NK-92 treated with Interleukin-12 subunit alpha and Interleukin-12 subunit beta, amount 100 ng/mL, for 24 hours (cell line): Measurements from ENCODE around the gene PEX11A.
"Not testable (repeated sequence)": the region's sequence is repeated elsewhere in the genome, so short reads cannot be mapped to it uniquely, and the experiment has no call there.

Source experiments
- DNase-seq: peaks from one replicate; lab custom pipeline; 2025; lab: John Stamatoyannopoulos, UW

The PEX11A gene, protein sequence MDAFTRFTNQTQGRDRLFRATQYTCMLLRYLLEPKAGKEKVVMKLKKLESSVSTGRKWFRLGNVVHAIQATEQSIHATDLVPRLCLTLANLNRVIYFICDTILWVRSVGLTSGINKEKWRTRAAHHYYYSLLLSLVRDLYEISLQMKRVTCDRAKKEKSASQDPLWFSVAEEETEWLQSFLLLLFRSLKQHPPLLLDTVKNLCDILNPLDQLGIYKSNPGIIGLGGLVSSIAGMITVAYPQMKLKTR

DNA sequence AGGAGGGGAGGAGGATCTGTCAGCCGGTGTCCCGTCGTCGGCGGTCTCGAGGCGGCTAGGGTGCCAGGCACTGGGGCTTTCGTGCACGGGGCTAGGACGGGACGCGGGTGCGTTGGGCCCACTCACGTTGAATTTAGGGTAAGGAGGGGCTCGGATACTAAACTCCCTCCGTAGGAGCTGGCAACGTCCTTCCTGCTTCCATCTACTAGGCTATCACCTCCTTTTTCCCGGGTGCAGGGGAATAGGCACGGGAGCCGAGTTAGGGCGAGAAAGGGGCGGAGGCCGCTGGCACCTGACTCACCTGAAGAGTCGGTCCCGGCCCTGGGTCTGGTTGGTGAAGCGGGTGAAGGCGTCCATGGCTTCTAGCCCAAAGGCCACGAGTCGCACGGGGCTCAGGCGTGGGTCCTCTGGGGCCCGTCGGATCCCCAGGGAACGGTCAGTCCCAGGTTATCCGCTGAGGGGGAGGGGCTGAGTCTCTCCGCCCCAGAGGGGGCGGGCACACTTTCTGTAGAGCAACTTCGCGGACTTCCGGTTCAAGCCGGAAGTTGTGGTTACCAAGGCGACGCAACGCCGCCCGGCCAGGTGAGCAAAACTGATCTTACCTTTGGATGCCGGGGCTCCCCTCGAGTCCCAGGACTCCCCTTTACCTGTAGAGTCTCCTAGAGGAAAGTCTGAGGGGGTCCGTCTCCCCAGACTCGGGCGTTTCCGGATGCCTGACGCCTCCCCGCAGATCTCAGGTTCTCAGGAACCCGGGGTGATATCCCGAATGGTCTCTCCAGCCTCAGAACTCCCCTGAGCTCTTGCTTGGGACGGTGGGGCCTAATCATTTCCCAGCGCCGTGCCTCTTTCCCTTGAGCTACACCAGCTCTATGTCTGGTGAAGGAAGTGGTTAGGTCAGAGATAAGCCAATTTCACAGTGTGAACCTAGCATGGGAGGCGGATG is at the start of gene PEX11A, which contains the start of gene WDR93:
Gene PEX11A (minus strand): TSS at position 479 of the 943 bp plus-strand sequence. CDS start 122 bp downstream, at position 357.
Gene WDR93 (plus strand): TSS at position 536 of the 943 bp plus-strand sequence. CDS start 10,936 bp downstream, outside the sequence.
- peak; percentile 13 for DNase-seq

DNA sequence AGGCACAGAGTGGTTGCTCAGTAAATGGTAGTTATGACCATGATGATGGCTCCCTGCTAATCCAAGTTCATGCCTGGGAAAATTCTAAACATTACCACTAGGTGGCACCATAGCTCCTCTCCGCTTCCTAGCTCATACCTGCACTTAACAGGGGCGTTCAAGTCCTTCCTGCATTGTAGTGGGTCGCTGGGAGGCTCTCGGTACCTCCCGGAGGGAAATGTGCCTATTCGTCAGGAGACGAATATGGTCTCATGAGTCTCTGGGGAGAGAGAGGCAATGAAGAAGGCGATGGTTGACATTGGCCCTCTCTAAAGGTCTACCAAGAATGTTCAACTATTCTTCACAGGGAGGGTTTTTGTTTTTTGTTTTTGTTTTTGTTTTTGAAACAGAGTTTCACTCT is 49.6 kb upstream of the PEX11A start:
- DNase-seq = peak; percentile 50

DNA sequence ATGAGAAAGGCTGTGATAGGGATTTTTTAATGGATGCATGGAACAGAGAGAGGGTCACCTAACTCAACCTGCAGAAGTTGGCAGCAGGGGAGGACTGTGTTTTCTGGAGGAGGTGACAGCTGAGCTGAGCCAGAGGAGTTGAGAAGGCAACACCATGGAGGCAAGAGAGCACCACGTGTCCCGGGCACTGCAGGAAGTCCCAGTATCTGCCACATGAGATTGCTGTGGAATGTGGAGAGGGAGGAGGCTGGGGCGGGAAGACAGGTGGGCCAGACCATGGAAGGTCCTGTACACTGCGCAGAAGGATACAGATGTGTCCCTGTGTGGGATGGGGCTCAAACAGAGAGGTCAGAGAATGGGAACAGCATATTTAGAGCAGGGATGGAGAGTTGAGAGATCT is 45.2 kb upstream of the PEX11A start:
- DNase-seq = no peak

DNA sequence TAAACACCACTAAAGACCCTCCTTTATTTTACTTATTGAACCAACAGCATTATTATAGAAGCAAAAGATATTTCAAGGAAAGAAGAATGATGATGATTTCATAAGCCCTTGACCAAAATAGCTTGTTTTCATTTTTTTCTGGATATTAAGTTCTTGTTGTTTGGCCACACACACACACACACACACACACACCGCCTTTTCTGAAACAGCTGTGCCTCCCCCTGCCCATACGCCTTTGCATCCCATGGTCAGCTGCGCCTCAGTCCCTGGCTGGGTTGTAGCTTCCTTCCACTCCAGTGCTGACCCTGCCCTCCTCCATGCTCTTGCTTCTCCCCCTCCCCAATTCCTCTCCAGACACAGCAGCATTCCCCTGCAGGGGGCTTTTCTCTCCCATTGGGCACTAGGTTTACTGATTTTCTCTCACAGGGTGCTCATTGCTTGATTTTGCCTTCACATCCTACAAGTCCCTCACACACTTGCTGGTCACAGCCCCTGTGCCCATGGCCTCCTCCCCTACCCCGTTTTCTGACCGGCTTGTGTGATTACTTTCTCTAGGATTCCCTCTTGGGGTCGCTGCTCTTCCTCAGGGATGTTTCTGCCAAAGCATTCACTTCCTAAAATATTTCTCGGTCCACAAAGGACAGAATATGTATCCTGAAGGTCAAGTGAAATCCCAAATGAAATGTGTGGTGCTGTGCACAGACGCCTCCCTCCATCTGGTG is 42.1 kb upstream of the PEX11A start:
- DNase-seq = no peak

DNA sequence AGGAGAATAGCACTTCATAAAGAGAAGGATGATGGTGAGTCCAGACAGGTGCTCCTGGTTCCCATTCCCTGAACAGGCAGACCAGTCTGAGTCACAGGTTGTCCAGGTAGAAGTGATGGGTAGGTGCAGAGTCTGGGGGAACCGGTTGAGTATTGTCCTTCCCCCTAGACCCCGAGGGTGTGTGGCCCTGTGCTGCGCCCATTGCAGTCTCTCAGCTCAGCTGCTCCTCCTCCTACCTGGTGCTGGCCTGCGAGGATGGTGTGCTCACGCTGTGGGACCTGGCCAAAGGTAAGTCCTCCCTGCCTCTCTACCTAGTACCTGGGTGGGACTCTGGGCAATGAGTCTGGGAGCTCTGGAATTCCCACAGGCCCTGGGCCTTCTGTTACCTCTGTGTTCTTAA is 40.7 kb upstream of the PEX11A start:
- no peak for DNase-seq

DNA sequence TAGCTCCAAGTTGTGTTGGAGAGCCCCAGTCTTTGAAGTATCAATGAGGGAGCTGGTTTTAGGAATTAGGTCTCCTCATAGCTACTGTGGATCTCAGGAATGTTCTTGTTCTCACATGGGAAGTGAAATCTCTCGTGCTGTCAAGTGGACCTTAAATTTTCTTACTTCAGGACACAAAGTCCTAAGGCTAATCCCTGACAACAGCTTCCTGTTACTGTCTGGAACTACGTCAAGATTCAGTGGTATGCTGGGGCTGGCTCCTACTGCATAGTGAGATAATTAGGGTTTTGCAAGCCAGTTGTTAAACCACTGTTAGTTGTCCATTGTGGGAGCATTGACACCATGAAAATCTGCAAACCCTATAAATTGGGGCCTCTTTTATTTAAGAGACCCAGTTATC is 37.7 kb upstream of the PEX11A start:
- DNase-seq = no peak

DNA sequence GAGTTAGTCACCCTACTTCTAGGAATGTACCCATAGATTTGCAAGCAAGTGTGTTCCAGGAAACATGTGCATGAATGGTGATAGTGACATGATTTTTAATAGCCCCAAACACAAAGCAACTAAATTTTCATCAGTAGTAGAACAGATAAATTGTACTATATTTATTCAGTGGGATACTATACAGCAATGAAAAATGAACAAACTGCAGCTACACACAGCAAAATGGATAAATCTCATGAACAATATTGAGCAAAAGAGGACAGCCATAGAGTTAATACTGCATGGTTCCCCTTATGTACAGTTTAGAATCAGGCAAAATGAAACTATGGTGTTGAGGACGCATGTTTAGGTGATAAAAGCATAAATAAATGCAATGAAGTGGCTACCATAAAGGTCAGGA is 34.5 kb upstream of the PEX11A start:
- no peak for DNase-seq

DNA sequence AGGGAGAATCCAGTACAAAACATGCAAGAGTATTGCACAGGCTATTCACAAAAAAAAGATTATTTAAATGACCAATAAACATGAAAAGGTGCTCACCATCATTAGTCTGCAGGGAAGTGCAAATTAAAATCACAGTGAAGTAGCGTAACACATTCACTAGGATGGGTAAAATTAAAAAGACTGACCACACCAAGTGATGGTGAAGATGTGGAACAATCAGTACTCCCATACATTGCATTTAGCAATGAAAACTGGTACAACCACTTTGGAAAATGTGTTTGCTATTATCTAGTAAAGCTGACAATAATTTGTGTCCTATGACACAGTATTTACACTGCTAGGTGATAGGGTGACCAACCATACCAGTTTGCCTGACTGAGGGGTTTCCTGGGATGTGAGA is 34.1 kb upstream of the PEX11A start:
- DNase-seq = no peak

DNA sequence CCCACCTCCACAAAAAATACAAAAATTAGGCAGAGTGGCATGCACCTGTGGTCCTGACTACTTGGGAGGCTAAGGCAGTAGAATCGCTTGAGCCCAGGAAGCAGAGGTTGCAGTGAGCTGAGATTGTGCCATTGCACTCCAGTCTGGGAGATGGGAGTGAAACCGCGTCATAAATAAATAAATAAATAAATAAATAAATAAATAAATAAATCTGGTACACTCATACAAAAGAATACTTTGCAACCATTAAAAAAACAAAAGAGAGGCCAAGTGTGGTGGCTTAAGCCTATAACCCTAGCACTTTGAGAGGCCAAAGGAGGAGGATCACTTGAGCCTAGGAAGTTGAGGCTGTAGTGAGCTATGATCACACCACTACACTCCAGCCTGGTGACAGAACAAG is 32.5 kb upstream of the PEX11A start:
- DNase-seq = no peak

DNA sequence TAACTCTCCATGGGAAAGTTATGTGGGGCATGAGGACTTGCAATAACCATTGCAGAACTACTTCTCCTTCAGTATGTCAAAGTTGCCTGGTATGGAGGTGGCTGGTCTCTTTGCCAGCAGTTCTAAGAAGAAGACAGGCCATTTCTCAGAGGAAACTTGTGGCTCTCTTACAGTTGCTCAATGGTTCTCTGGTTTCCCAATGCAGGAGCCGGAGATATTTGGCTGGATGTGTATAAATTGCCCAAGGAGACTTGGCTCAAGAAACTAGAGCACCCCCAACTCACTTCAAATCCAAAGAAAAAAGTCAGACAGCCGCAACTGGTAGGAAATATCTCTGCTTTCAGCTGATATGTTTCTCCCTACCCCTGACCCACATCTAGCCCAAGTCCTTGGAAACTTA is 24.2 kb upstream of the PEX11A start:
- DNase-seq = no peak

DNA sequence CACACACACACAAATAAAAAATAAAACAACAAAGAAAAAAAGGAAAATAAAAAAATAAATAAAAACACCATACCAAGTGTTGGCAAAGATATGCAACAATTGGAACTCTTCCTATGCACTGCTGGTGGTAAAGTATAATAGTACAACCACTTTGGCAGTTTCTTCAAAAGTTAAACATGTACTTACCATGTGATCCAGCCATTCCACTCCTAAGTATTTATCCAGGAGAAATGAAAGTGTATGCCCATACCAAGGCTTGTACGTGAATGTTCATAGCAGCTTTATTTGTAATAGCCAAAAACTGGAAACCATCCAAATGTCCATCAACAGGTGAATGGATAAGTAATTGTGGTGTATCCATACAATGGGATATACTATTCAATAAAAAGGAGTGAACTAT is 17.0 kb upstream of the PEX11A start:
- DNase-seq = no peak

DNA sequence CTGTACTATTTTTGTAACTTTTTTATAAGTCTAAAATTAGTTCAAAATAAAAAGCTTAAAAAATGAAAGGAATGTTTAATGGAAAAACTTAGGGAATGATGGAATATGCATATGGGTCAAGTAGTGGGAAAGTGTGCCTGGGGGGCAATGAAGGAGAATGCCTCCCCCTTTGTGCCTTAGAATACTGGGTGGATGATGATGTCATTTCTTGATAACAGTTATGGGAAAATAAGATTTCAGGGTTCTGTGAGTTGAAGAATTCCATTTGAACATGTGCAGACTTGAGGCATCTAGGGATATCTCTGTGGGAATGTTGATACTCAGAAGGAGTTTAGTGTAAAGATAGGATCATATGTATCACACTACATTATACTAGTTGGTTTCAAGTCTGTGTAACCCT is 13.9 kb upstream of the PEX11A start:
- no peak for DNase-seq

DNA sequence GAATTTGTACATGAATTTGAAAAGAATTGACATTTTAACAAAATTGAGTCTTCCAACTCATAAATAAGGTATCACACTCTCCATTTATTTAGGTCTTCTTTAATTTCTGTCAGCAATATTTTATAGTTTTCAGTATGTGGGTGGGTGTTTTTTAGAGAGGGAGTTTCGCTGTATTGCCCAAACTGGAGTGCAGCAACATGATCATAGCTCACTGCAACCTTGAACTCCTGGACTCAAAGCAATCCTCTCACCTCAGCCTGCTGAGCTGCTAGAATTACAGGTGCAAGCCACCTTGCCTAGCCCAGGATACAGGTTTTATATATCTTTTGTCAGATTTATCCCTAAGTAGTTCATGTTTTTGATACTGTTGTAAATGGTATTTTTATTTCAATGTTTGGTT is 4.6 kb upstream of the PEX11A start:
- no peak for DNase-seq

DNA sequence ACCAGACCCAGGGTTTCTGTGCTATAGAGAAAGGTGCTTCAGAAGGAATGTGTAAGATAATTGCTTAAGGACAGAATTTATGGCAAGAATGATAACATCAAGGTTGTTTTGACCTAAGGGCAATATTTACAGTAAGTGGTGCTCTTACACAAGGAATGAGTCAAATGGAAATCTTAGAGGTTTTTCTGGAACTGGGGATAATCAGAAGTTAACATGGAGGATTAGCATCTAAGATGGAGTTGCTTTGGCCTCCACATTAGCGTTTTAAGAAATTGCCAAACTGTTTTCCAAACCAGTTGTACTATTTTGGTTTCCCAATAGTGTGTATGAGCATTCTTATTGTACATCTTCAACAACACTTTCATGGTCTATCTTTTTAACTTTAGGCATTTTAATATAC is 3.1 kb upstream of the PEX11A start:
- DNase-seq = no peak

DNA sequence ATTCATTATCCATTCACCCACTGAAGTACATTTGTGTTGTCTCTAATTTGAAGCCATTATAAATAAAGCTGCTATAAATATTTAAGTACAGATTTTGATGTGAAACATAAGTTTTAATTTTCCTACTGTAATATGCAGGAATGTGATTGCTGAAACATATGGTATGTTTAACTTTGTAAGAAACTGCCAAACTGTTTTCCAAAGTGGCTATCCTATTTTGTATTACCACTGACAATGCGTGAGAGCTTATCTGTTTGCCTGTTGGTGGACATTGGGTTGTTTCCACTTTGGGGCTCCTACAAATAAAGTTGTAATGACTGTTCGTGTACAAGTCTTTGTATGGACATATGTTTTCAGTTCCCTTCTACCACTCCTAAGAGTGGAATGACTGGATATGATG is 2.5 kb upstream of the PEX11A start:
- DNase-seq = no peak

DNA sequence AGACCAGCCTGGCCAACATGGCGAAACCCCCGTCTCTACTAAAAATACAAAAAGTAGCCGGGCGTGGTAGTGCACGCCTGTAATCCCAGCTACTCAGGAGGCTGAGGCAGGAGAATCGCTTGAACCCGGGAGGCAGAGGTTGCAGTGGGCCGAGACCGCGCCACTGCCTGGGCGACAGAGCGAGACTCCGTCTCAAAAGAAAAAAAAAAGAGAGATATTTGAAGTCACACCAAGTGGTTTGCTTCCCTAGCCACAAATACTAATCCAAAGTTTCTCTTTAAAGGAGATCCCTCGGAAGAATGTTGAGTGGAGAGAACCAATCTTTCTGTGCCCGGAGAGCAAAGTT is 651 bp downstream of the PEX11A start:
- DNase-seq = not testable (repeated sequence)

DNA sequence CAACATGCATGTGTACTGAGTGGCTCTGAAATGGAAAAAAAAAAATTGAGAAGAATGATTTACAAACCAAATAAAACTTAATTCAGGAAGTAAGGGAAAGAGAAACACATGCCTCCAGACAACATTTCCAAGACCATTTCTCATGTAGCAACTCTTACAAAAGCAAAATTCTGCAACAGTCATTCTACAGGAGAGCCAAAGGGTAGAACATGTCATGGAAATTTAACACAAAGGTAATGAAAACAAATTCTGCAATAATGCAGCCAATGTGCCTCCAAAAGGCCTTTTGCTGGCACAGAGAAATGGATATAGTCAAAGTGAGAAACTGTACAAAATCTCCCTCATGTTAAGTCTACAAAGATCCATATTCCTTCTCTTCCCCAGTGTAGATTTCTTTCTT is 4.0 kb downstream of the PEX11A start:
- no peak for DNase-seq

DNA sequence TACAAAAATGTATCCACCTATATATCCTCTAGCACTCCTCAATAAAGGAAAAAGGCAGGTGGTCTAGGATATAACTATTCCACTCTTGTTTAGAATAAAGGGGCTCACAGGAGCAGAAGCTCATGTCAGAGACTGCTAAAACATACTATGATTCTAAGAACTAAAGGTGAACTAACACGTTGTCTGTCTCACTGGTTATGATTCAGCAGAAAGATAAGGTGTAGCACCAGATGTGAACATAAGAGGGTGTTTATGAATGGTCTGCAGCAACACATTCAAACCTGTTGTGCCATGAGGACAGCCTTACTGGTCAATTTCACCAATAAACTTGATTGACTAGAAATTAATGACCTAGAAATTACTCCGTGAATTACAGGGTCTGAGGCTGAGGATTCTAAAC is 4.6 kb downstream of the PEX11A start:
- DNase-seq = no peak

DNA sequence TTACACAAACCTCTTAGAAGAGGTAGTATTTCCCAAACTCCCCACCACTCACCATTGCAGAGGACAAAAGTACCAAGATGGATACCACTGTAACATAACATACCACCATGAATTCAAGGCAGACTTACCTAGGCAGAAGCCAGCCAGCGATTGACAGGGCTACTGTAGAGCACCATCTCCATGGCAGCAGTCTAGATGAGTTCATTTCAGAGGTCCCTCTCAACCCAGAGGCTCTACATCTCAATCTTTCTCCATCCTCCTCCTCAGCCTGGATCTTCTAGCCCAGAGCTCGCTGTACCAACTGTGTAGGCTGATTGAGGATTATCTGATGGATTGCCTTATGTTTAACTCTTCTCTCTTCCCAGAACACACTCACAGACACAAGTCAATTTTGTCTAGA is 9.4 kb downstream of the PEX11A start:
- no peak for DNase-seq

DNA sequence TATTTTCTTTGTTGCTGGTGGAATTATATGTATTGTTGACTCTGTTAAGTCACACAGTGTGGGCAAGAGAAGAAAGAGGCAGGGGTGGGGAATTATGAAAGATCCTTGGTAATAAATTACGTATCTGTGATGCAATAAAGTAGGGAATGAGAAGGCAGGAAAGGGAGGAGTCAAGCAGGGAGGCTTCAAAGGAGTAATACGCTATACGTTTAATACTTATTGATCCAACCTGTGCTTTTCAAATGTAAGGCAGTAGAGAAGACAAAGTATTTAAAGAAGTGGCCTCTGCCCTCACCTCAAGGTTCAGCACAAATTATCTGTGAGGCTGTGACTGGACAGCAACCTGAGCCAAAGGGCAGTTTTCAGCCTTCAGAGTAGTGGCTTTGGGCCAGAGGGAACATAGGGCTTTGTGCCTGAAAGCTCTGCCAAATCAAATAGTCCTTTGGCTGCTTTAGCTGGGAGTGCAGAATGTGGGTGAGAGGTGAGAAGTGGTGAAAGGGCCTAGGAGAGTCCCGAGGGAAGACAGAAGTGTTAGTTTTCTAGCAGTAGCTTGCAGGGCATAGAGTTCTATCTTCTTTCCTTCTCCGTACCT is 10.2 kb downstream of the PEX11A start:
- DNase-seq = no peak

DNA sequence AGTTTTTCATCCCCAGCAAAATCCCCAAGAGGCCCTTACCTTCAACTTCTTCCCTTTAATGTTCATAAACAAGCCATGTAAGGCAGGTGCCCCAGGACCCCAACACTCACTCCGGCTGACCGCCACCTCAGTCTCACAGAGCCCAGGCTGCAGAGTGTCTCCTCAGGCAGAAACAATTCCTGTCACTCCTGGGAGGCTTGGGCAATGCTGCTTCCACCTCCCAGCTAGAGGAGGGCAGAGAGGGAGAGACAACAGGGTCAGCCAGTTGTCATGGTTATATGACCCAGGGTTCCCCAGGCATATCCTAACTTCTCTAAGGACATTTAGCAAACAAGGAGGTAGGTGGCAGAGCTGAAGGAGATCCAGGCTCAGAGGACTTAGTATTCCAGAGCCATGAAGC is 11.3 kb downstream of the PEX11A start, which contains the start of gene PLIN1:
Gene PLIN1 (minus strand): TSS at position 156 of the 400 bp plus-strand sequence. CDS start 1,878 bp downstream, outside the sequence.
- no peak for DNase-seq

DNA sequence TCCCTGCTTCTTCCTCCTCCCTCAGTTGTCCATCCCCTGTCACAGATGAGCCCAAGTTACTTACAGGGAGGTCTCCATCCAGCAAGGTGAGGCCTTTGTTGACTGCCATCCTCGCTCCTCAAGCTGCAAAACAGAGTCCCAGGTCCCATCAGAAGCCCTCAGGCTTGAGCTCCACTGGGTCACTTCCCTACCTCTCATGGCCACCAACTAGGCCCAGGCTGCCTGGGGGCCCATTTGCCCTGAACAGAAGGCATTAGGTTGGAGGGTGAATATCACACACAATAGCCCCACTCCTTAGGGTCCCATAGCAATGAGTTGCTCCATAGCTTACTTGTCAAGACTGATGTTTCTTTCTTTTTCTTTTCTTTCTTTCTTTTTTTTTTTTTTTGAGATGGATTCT is 13.2 kb downstream of the PEX11A start:
- no peak for DNase-seq
